Measurements from ENCODE around the gene GGT7.
"Not testable (repeated sequence)": the region's sequence is repeated elsewhere in the genome, so short reads cannot be mapped to it uniquely, and the experiment has no call there.

The GGT7 gene

GRCh38 chr20:34872622-34873224 lies at the start of gene GGT7:
TSS of gene GGT7 (minus strand) at chr20:34872856. CDS start at chr20:34872815, 41 bp downstream.
- peak; percentile 71 to 77 for DNase-seq (ENCODE audit: low read depth in 2 of 2, low spot score in 1 of 2)

- no peak for DNase-seq (ENCODE audit: low read depth in 2 of 2, low spot score in 1 of 2)
Observed at GRCh38 chr20:34921436-34921835, 48.8 kb upstream of the GGT7 start.

GRCh38 chr20:34920055-34920454 lies 47.4 kb upstream of the GGT7 start:
- DNase-seq (ENCODE audit: low read depth in 2 of 2, low spot score in 1 of 2), result no peak

GRCh38 chr20:34916774-34917354 lies 44.2 kb upstream of the GGT7 start:
- no peak for DNase-seq (ENCODE audit: low read depth in 2 of 2, low spot score in 1 of 2)

GRCh38 chr20:34915749-34916455 lies 43.2 kb upstream of the GGT7 start:
- no peak for DNase-seq (ENCODE audit: low read depth in 2 of 2, low spot score in 1 of 2)

GRCh38 chr20:34915131-34915530 lies 42.5 kb upstream of the GGT7 start:
- DNase-seq (ENCODE audit: low read depth in 2 of 2, low spot score in 1 of 2), result no peak

GRCh38 chr20:34907616-34908469 lies 35.2 kb upstream of the GGT7 start:
- DNase-seq (ENCODE audit: low read depth in 2 of 2, low spot score in 1 of 2), result no peak

- no peak for DNase-seq (ENCODE audit: low read depth in 2 of 2, low spot score in 1 of 2)
Observed at GRCh38 chr20:34904202-34904621, 31.6 kb upstream of the GGT7 start.

- DNase-seq (ENCODE audit: low read depth in 2 of 2, low spot score in 1 of 2), result not testable (repeated sequence)
Observed at GRCh38 chr20:34898731-34899130, 26.1 kb upstream of the GGT7 start.

- DNase-seq (ENCODE audit: low read depth in 2 of 2, low spot score in 1 of 2), result not testable (repeated sequence)
Observed at GRCh38 chr20:34898129-34898528, 25.5 kb upstream of the GGT7 start.

GRCh38 chr20:34896086-34896621 lies 23.5 kb upstream of the GGT7 start:
- no peak for DNase-seq (ENCODE audit: low read depth in 2 of 2, low spot score in 1 of 2)

GRCh38 chr20:34895465-34895864 lies 22.8 kb upstream of the GGT7 start:
- DNase-seq (ENCODE audit: low read depth in 2 of 2, low spot score in 1 of 2), result no peak

GRCh38 chr20:34894723-34895122 lies 22.1 kb upstream of the GGT7 start:
- no peak for DNase-seq (ENCODE audit: low read depth in 2 of 2, low spot score in 1 of 2)

GRCh38 chr20:34892671-34893070 lies 20.0 kb upstream of the GGT7 start:
- no peak for DNase-seq (ENCODE audit: low read depth in 2 of 2, low spot score in 1 of 2)

- no peak for DNase-seq (ENCODE audit: low read depth in 2 of 2, low spot score in 1 of 2)
Observed at GRCh38 chr20:34891166-34892062, 18.8 kb upstream of the GGT7 start.

- DNase-seq (ENCODE audit: low read depth in 2 of 2, low spot score in 1 of 2), result no peak
Observed at GRCh38 chr20:34888468-34888867, 15.8 kb upstream of the GGT7 start.

- DNase-seq (ENCODE audit: low read depth in 2 of 2, low spot score in 1 of 2), result no peak
Observed at GRCh38 chr20:34887023-34887422, 14.4 kb upstream of the GGT7 start.

GRCh38 chr20:34886122-34886521 lies 13.5 kb upstream of the GGT7 start:
- no peak for DNase-seq (ENCODE audit: low read depth in 2 of 2, low spot score in 1 of 2)

GRCh38 chr20:34884260-34884659 lies 11.6 kb upstream of the GGT7 start:
- no peak for DNase-seq (ENCODE audit: low read depth in 2 of 2, low spot score in 1 of 2)

GRCh38 chr20:34883809-34884208 lies 11.2 kb upstream of the GGT7 start:
- no peak for DNase-seq (ENCODE audit: low read depth in 2 of 2, low spot score in 1 of 2)

All from stimulated activated CD8-positive, alpha-beta memory T cell treated with anti-CD3 and anti-CD28 coated beads, Interleukin-4, amount 100 ng/mL, for 4 hours (primary cell).